ENCODE data around the gene TTLL11. TPM values are rescaled to one million over a fixed set of nuclear protein-coding genes. Genes with fewer than 3 reads are reported as not detected.

Gene TTLL11
- total RNA-seq, 1 experiment from 2014 or later = 2.3 TPM

DNA sequence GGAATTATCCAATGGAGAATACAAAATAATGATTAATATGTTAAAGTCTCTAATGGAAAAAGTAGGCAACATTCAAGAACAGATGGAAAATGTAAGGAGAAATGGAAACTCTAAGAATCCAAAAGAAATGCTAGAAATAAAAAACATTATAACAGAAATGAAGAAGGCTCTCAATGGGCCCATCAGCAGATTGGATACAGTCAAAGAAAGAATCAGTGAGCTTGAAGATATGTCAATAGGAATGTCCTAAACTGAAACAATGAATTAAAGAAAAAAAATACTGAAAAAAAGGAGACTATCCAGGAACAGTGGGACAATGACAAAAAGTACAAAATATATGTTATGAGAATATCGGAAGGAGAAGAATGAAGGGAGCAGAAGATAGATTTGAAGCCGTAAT lies 248.5 kb downstream of the TTLL11 start:
- ChIA-PET POLR2A (ENCODE audit: unreplicated experiment) (no interaction called here), CTCF (no interaction called here)
- no peak overlapping the region for H2AFZ ChIP-seq
- intact Hi-C loops (cut with micrococcal nuclease; ENCODE audit: unreplicated experiment) = loop anchor here (10.0 kb wide), 1 partner anchor 60 kb away; no protein-coding TSS in a partner anchor
- no peaks in the 10 kb centered on the region for H4K20me1 ChIP-seq (ENCODE audit: insufficient read depth)
- no peak overlapping the region for H3K4me2 ChIP-seq
- no peaks in the 10 kb centered on the region for H3K79me2 ChIP-seq (ENCODE audit: low read depth)
- no peaks in the 10 kb centered on the region for H3K4me1 ChIP-seq (replicated peaks; ENCODE audit: insufficient read depth)
- H3K4me3 ChIP-seq = no peak overlapping the region
- BruUV-seq (replicated peaks) = no TSS peak
- no peaks in the 10 kb centered on the region for H3K36me3 ChIP-seq (ENCODE audit: low read depth)
- no peak overlapping the region for H3K27ac ChIP-seq
- no peaks in the 10 kb centered on the region for H3K9me2 ChIP-seq (ENCODE audit: insufficient read depth)
- no peak for DNase-seq
- no peaks in the 10 kb centered on the region for H3F3A ChIP-seq (ENCODE audit: insufficient read depth, low read depth)
- TF ChIP-seq, protein P1, sequence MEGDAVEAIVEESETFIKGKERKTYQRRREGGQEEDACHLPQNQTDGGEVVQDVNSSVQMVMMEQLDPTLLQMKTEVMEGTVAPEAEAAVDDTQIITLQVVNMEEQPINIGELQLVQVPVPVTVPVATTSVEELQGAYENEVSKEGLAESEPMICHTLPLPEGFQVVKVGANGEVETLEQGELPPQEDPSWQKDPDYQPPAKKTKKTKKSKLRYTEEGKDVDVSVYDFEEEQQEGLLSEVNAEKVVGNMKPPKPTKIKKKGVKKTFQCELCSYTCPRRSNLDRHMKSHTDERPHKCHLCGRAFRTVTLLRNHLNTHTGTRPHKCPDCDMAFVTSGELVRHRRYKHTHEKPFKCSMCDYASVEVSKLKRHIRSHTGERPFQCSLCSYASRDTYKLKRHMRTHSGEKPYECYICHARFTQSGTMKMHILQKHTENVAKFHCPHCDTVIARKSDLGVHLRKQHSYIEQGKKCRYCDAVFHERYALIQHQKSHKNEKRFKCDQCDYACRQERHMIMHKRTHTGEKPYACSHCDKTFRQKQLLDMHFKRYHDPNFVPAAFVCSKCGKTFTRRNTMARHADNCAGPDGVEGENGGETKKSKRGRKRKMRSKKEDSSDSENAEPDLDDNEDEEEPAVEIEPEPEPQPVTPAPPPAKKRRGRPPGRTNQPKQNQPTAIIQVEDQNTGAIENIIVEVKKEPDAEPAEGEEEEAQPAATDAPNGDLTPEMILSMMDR (conservative IDR thresholded peaks at IDR 0.05) = no peak
- TF ChIP-seq EZH2 (IDR thresholded peaks at IDR 0.05; ENCODE audit: low read depth) = no peak
- no peaks in the 10 kb centered on the region for H3K27me3 ChIP-seq (ENCODE audit: insufficient read depth, low read depth)
- no peaks in the 10 kb centered on the region for H3K9me3 ChIP-seq (ENCODE audit: insufficient read depth, low read depth)

DNA sequence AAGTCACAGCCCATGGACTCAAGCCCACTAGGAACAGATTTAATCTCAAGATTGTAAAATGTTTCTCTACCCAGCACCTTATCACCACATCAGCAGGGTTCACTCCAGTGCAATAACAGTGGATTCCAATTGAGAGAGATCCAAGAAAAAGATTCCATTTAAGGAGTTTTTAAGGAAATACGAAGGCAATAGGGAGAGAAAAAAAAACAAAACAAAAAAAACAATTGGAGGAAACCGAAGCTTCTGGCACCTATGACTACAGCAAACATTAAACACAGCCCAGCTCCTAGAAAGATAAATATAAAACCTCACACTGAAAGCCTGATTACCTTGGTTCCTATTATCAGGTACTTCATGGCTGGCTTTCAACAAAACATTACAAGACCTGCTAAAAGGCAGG lies 249.0 kb downstream of the TTLL11 start:
- Histone ChIP-seq H3K4me2 (no peak overlapping the region), H3K36me3 (ENCODE audit: low read depth) (no peaks in the 10 kb centered on the region), H3K27ac (no peak overlapping the region), H3K9me3 (ENCODE audit: insufficient read depth, low read depth) (no peaks in the 10 kb centered on the region), H3K79me2 (ENCODE audit: low read depth) (no peaks in the 10 kb centered on the region), H3K4me1 (replicated peaks; ENCODE audit: insufficient read depth) (no peaks in the 10 kb centered on the region), H2AFZ (no peak overlapping the region), H3K4me3 (no peak overlapping the region), H3K27me3 (ENCODE audit: insufficient read depth, low read depth) (no peaks in the 10 kb centered on the region), H3K9me2 (ENCODE audit: insufficient read depth) (no peaks in the 10 kb centered on the region), H4K20me1 (ENCODE audit: insufficient read depth) (no peaks in the 10 kb centered on the region), H3F3A (ENCODE audit: insufficient read depth, low read depth) (no peaks in the 10 kb centered on the region)
- ChIA-PET POLR2A (ENCODE audit: unreplicated experiment) (no interaction called here), CTCF (no interaction called here)
- no peak for DNase-seq
- BruUV-seq (replicated peaks) = no TSS peak
- TF ChIP-seq, protein P1 (conservative IDR thresholded peaks at IDR 0.05) = no peak
- no peak for TF ChIP-seq EZH2 (IDR thresholded peaks at IDR 0.05; ENCODE audit: low read depth)
- intact Hi-C loops (cut with micrococcal nuclease; ENCODE audit: unreplicated experiment) = loop anchor here (10.0 kb wide), 1 partner anchor 59 kb away; no protein-coding TSS in a partner anchor

DNA sequence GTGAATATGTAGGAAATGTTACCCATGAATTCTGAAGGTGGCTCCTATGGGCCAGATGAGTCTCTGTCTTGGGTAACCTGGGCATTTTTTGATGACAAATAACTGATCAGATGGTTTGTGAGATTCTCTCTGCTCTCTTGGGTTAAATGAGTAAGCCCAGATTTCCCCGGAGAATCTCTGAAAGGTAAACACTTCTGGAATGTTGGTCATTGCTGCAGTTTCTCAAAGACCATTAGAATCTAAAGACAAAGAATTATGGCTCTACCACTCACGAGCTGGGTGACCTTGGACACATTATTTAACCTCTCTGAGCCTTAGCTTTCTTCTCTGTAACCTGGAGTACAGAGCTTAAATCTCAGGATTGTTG lies 250.5 kb downstream of the TTLL11 start:
- Histone ChIP-seq H3K27ac (no peak overlapping the region), H3K36me3 (ENCODE audit: low read depth) (no peaks in the 10 kb centered on the region), H3K4me1 (replicated peaks; ENCODE audit: insufficient read depth) (no peaks in the 10 kb centered on the region), H3K4me2 (no peak overlapping the region), H3K27me3 (ENCODE audit: insufficient read depth, low read depth) (no peaks in the 10 kb centered on the region), H3K4me3 (no peak overlapping the region), H2AFZ (no peak overlapping the region), H3K9me3 (ENCODE audit: insufficient read depth, low read depth) (no peaks in the 10 kb centered on the region), H3K79me2 (ENCODE audit: low read depth) (no peaks in the 10 kb centered on the region), H3F3A (ENCODE audit: insufficient read depth, low read depth) (no peaks in the 10 kb centered on the region), H4K20me1 (ENCODE audit: insufficient read depth) (no peaks in the 10 kb centered on the region), H3K9me2 (ENCODE audit: insufficient read depth) (no peaks in the 10 kb centered on the region)
- POLR2A ChIA-PET (ENCODE audit: unreplicated experiment) = no interaction called here
- intact Hi-C loops (cut with micrococcal nuclease; ENCODE audit: unreplicated experiment) = loop anchor here (10.0 kb wide), 1 partner anchor 58 kb away; no protein-coding TSS in a partner anchor
- no peak for DNase-seq
- CTCF ChIA-PET = interaction anchor here (0.9 kb wide), 1 partner anchor 156 kb away, joined by 3 read pairs; no protein-coding TSS in a partner anchor
- TF ChIP-seq EZH2 (IDR thresholded peaks at IDR 0.05; ENCODE audit: low read depth) = no peak
- TF ChIP-seq, protein P1 (conservative IDR thresholded peaks at IDR 0.05) = no peak
- no TSS peak for BruUV-seq (replicated peaks)

Data from PC-9 (cell line).